HG03280 (cell line): Measurements from ENCODE around the gene KIAA1328.
"Not testable (repeated sequence)": the region's sequence is repeated elsewhere in the genome, so short reads cannot be mapped to it uniquely, and the experiment has no call there.

ENCODE experiments used
- ATAC-seq: cut with Tn5 transposase; IDR thresholded peaks from one replicate; pipeline ENCODE4 v1.9.1; 2021; ENCODE audit warnings: mild to moderate bottlenecking, moderate library complexity; ENCODE audit not compliant: unreplicated experiment

KIAA1328 gene

GRCh38 chr18:36821681-36822080, 7.2 kb upstream of the KIAA1328 start:
- ATAC-seq = no peak

- ATAC-seq = no peak
Measured at GRCh38 chr18:36825526-36825925, 3.4 kb upstream of the KIAA1328 start.

DNA sequence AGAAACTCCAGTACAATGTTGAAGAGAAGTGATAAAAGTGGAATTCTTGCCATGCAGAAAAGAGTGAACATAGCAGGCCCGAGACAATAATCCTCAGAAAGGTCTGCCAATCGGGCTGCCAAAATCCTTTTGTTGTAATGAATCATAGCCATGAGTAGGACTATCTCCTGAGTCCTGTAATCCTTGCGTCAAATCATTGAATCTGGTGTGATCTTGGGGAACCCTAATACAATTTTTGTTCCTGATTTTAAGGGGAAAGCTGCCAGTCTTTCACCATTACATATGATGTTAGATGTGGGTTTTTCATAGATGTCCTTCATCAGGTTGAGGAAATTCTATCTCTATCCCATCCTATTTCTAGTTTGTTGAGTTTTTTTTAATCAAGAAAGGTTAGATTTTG, 2.4 kb upstream of the KIAA1328 start:
- ATAC-seq = no peak

- no peak for ATAC-seq
Measured at GRCh38 chr18:36828157-36828629, 734 bp upstream of the KIAA1328 start.

- ATAC-seq = no peak
Measured at GRCh38 chr18:36829362-36830157, 633 bp downstream of the KIAA1328 start.

DNA sequence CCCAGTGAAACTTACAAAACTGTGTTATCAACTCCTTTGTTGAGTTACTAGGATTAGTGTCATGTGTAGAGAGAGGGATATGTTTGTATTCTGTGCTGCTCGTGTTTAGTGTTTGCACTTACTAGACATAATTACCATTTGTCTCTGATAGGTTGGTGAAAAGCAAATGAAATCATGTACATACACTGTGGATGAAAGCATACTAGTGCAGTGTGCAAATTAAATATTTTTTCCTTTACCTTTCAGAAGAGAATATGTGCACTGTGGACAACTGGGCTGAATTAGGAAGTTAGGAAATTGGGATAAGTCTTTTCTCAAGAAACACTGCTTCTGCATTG, 1.2 kb downstream of the KIAA1328 start:
- no peak for ATAC-seq

DNA sequence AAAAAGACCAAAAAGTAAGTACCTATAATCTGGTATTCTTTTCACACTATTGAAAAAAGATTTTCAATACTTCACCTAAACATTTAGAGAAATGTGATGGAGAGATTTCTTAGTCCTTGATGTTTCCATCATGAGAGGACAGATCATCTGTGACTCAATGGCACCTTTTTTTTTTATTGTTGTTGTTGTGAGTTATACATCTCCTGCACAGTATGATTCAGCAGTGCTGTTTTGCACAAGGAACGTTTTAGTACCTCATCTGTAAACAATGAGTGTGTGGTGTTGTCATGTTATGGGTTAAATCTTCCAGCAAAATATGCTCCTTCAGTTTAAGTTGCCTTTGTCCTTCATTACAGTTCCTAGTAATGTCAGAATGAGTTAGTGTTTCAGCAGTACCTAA, 2.2 kb downstream of the KIAA1328 start:
- ATAC-seq = no peak

DNA sequence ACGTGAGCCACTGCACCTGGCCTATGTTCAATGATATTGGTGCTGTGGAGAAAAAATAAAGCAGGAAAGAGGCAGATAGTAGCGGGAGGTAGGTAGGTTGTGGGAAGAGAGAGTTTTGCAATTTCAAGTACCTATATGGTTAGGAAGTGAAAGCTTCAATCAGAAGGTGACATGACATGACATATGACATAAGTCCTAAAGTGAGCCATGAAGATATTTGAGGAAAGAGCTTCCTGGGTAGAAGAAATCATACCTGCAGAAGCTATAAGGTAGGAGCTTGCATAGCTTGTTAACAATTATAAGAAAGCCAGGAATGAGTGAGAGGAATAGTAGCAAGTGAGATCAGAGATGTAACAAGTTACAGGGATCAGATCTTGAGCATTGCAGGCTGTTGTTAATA, 4.2 kb downstream of the KIAA1328 start:
- ATAC-seq = no peak

DNA sequence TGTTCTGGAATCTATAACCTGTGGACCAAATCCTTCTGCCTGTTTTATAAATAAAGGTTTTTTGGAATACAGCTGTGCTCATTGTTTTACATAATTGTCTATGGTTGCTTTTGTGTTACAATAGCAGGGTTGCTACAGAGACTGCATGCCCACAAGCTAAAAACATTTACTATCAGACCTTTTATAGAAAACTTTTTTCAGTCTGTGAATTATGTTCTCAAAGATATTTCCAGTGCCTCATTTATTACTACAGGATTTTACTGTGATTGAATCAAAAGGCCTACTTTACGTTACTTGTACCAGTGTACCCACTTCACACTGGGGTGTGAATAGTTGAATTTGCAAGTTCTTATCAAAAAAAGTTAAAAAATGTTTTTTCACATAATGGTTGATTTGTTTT, 7.0 kb downstream of the KIAA1328 start:
- ATAC-seq = no peak

GRCh38 chr18:36839835-36840234, 10.9 kb downstream of the KIAA1328 start:
- no peak for ATAC-seq

DNA sequence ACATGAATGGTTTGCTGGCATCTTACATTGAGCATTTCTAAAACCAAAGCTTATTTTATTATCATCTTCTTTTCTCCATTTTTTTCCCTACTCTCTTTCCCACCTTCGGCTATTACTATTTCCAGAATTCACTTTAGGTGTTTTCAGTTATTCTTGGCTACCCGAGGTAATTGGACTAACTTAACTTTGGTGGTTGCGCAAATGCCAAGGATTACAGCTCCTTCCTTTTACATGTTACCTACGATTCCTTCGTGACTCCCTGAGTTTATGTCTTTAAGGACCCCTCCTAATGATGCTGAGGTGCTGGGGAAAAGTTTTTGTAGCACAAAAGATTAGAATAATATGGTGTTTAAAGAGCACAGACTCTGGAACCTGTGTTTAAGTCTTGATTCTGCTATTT, 14.3 kb downstream of the KIAA1328 start:
- ATAC-seq = no peak

GRCh38 chr18:36843784-36844183, 14.9 kb downstream of the KIAA1328 start:
- ATAC-seq = no peak

- no peak for ATAC-seq
Measured at GRCh38 chr18:36848609-36849008, 19.7 kb downstream of the KIAA1328 start.

- no peak for ATAC-seq
Measured at GRCh38 chr18:36849288-36850006, 20.5 kb downstream of the KIAA1328 start.

DNA sequence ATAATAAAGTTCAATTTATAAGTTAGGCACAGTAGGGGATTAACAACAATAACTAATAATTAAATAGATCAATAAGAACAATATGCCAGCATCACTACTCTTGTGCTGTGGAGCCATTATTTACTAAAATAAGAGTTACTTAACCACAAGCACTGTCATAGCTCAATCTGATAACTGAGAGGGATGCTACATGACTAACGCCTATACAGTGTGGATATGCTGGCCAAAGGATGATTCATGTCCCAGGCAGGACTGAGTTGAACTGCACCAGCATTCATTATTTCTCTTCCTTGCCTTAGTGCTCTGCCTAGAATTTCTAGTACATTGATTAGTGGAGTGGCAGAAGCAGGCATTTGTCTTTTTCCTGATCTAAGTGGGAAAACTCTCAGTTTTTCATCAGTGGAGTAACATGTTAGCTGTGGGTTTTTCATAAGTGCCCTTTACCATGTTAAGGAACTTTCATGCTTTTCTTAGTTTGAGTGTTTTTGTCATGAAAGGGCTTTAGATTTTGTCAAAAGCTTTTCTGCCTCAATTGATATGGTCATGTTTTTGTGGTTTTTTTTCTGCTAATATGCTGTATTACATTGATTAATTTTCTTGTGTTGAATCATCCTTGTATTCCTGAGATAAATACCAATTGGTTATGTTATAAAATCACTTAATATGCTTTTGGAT, 21.7 kb downstream of the KIAA1328 start:
- no peak for ATAC-seq

- no peak for ATAC-seq
Measured at GRCh38 chr18:36851202-36851590, 22.3 kb downstream of the KIAA1328 start.

DNA sequence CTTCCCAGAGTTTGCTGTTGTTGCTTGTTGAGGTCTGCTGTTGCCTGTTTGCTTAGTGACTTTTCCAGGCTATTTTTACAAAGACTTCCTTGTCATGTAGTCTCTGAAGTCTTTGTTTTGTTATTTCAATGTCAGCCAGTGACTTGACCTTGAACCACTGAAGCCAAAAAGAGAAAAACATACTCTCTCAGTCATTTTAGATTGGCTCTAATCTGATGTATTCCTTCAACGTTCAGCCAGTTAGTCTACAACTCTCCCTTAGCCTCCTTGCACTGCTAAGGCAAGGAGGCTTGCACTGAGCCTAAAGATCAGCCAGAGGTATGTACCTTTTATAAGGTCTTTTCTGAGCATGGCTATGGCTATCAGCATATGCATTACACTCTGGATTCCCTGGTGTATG, 27.9 kb downstream of the KIAA1328 start:
- ATAC-seq = no peak

GRCh38 chr18:36862182-36862581, 33.3 kb downstream of the KIAA1328 start:
- no peak for ATAC-seq

- ATAC-seq = no peak
Measured at GRCh38 chr18:36867056-36867455, 38.1 kb downstream of the KIAA1328 start.

DNA sequence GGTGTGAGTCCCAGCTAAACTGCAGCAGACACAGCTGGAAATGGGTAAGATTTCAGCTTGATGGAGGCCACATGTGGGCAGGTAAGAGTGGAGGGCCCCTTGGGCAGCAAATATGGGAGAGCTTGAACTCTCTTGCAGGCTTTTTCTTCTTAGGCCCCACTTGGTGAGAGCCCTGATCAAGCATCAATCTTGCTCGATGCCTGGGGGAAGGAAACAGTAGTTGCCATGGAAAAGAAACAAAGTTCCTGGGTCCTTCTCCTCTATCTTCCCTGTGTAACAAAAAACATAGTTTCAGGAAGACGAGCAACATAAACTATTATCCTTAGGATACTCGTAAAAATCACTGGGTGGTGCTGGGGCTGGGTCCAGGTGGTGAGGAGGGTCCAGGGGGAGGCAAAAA, 42.9 kb downstream of the KIAA1328 start:
- no peak for ATAC-seq

- no peak for ATAC-seq
Measured at GRCh38 chr18:36872329-36872728, 43.4 kb downstream of the KIAA1328 start.

- ATAC-seq = not testable (repeated sequence)
Measured at GRCh38 chr18:36873826-36874225, 44.9 kb downstream of the KIAA1328 start.
